ENCODE results near the gene NELFA.
"Not testable (repeated sequence)": the region's sequence is repeated elsewhere in the genome, so short reads cannot be mapped to it uniquely, and the experiment has no call there.

NELFA gene

GRCh38 chr4:2042204-2042946 lies 33.6 kb upstream of the NELFA start:
- no peaks in the 10 kb centered on the region for H3K36me3 ChIP-seq (replicated peaks)
- TF ChIP-seq CTCF (IDR thresholded peaks at IDR 0.05; ENCODE audit: low read depth, low read length, missing control alignments): no peak
- H3K4me3 ChIP-seq (ENCODE audit: low read depth, low read length): peak overlapping the region; percentile 73
- in situ Hi-C loops (cut with HindIII; ENCODE audit: low pct_ligation_motif_present, low sequenced_read_pairs): no loop called here
- no peak overlapping the region for H3K27ac ChIP-seq
- peaks cover 16% of the 10 kb centered on the region for H3K27me3 ChIP-seq (replicated peaks)
- DNase-seq: no peak

- peak; percentile 58 for DNase-seq
- no peak overlapping the region for H3K27ac ChIP-seq
- H3K27me3 ChIP-seq (replicated peaks): peaks cover 14% of the 10 kb centered on the region
- H3K36me3 ChIP-seq (replicated peaks): no peaks in the 10 kb centered on the region
- in situ Hi-C loops (cut with HindIII; ENCODE audit: low pct_ligation_motif_present, low sequenced_read_pairs): no loop called here
- no peak for TF ChIP-seq CTCF (IDR thresholded peaks at IDR 0.05; ENCODE audit: low read depth, low read length, missing control alignments)
- H3K4me3 ChIP-seq (ENCODE audit: low read depth, low read length): peak overlapping the region; percentile 73
Observed at GRCh38 chr4:2041239-2042130, 32.7 kb upstream of the NELFA start.

- no peak for DNase-seq
- TF ChIP-seq CTCF (IDR thresholded peaks at IDR 0.05; ENCODE audit: low read depth, low read length, missing control alignments): no peak
- Histone ChIP-seq H3K4me3 (ENCODE audit: low read depth, low read length) (peak overlapping the region; percentile 73), H3K27me3 (replicated peaks) (peaks cover 14% of the 10 kb centered on the region), H3K36me3 (replicated peaks) (no peaks in the 10 kb centered on the region), H3K27ac (no peak overlapping the region)
- in situ Hi-C loops (cut with HindIII; ENCODE audit: low pct_ligation_motif_present, low sequenced_read_pairs): no loop called here
Observed at GRCh38 chr4:2040391-2041238, 31.8 kb upstream of the NELFA start.

- no peak for DNase-seq
- no peak overlapping the region for H3K4me3 ChIP-seq (ENCODE audit: low read depth, low read length)
- in situ Hi-C loops (cut with HindIII; ENCODE audit: low pct_ligation_motif_present, low sequenced_read_pairs): no loop called here
- H3K27me3 ChIP-seq (replicated peaks): peaks cover 17% of the 10 kb centered on the region
- TF ChIP-seq CTCF (IDR thresholded peaks at IDR 0.05; ENCODE audit: low read depth, low read length, missing control alignments): no peak
- no peak overlapping the region for H3K27ac ChIP-seq
- no peaks in the 10 kb centered on the region for H3K36me3 ChIP-seq (replicated peaks)
Observed at GRCh38 chr4:2036866-2037265, 28.1 kb upstream of the NELFA start.

GRCh38 chr4:2036327-2036726 lies 27.6 kb upstream of the NELFA start:
- no peak for TF ChIP-seq CTCF (IDR thresholded peaks at IDR 0.05; ENCODE audit: low read depth, low read length, missing control alignments)
- DNase-seq: no peak
- Histone ChIP-seq H3K27ac (no peak overlapping the region), H3K36me3 (replicated peaks) (no peaks in the 10 kb centered on the region), H3K27me3 (replicated peaks) (peaks cover 15% of the 10 kb centered on the region), H3K4me3 (ENCODE audit: low read depth, low read length) (no peak overlapping the region)
- in situ Hi-C loops (cut with HindIII; ENCODE audit: low pct_ligation_motif_present, low sequenced_read_pairs): no loop called here

GRCh38 chr4:2031161-2031560 lies 22.4 kb upstream of the NELFA start:
- DNase-seq; in situ Hi-C loops (cut with HindIII; ENCODE audit: low pct_ligation_motif_present, low sequenced_read_pairs); H3K27me3 ChIP-seq (replicated peaks); H3K36me3 ChIP-seq (replicated peaks); H3K27ac ChIP-seq; H3K4me3 ChIP-seq (ENCODE audit: low read depth, low read length): not testable (repeated sequence)

GRCh38 chr4:2027120-2027519 lies 18.3 kb upstream of the NELFA start:
- DNase-seq; H3K4me3 ChIP-seq (ENCODE audit: low read depth, low read length); H3K27ac ChIP-seq; H3K27me3 ChIP-seq (replicated peaks); H3K36me3 ChIP-seq (replicated peaks); in situ Hi-C loops (cut with HindIII; ENCODE audit: low pct_ligation_motif_present, low sequenced_read_pairs): not testable (repeated sequence)

Data from brain microvascular endothelial cell (primary cell).